PC-9 (cell line): ENCODE results near the gene AP4M1. TPM values are rescaled to one million over a fixed set of nuclear protein-coding genes. Genes with fewer than 3 reads are reported as not detected.

Experiments
- BruUV-seq: library from RNA; stranded (reverse); fragments of 400-500 nt; replicated peaks from 2 replicates; lab custom pipeline; 2021; lab: Mats Ljungman, UMichigan
- CTCF ChIA-PET: fragments of 300-600 bp; sonication (Branson Sonifier 250); formaldehyde crosslinking; loops from one replicate; lab custom pipeline; 2022; ENCODE audit warnings: antibody characterized with exemption; lab: Charles Lee
- POLR2A ChIA-PET: fragments of 300-600 bp; sonication (Branson Sonifier 250); formaldehyde crosslinking; loops from one replicate; lab custom pipeline; 2022; ENCODE audit warnings: antibody characterized with exemption; ENCODE audit not compliant: unreplicated experiment; lab: Charles Lee
- DNase-seq, 2 experiments: peaks; one replicate each; pipeline versions ENCODE4 v3.0.0 to v3.0.0-alpha.2; 2015 to 2022; ENCODE audit warnings: mixed read lengths in 1 of 2
- H2AFZ ChIP-seq: fragments of 200-600 bp; sonication (generic); 2 replicates; pipeline ENCODE4 v1.8.1; 2017; ENCODE audit warnings: antibody characterized with exemption
- H3F3A ChIP-seq: fragments of 200-600 bp; sonication (generic); 2 replicates; pipeline ENCODE4 v1.8.1; 2017; ENCODE audit warnings: antibody characterized with exemption, mild to moderate bottlenecking, low read depth; ENCODE audit not compliant: insufficient read depth
- H3K27ac ChIP-seq: fragments of 200-600 bp; sonication (generic); 2 replicates; pipeline ENCODE4 v1.6.1; 2016; ENCODE audit warnings: mixed run types
- H3K27me3 ChIP-seq: fragments of 200-600 bp; sonication (generic); 2 replicates; pipeline ENCODE4 v1.6.1; 2016; ENCODE audit warnings: low read depth, mixed run types; ENCODE audit not compliant: insufficient read depth
- H3K36me3 ChIP-seq: fragments of 200-600 bp; sonication (generic); 2 replicates; pipeline ENCODE4 v1.6.1; 2016; ENCODE audit warnings: low read depth, mixed run types
- H3K4me1 ChIP-seq: fragments of 200-600 bp; sonication (generic); replicated peaks from 2 replicates; pipeline ENCODE4 v1.6.1; 2016; ENCODE audit warnings: mixed run types; ENCODE audit not compliant: insufficient read depth
- H3K4me2 ChIP-seq: fragments of 200-600 bp; sonication (generic); 2 replicates; pipeline ENCODE4 v1.6.1; 2017; ENCODE audit warnings: mixed run types
- H3K4me3 ChIP-seq: fragments of 200-600 bp; sonication (generic); 2 replicates; pipeline ENCODE4 v1.6.1; 2016; ENCODE audit warnings: mixed run types
- H3K79me2 ChIP-seq: fragments of 200-600 bp; sonication (generic); 2 replicates; pipeline ENCODE4 v1.6.1; 2017; ENCODE audit warnings: low read depth, mixed run types
- H3K9me2 ChIP-seq: fragments of 200-600 bp; sonication (generic); 2 replicates; pipeline ENCODE4 v1.8.1; 2017; ENCODE audit warnings: mild to moderate bottlenecking; ENCODE audit not compliant: insufficient read depth
- H3K9me3 ChIP-seq: fragments of 200-600 bp; sonication (generic); 2 replicates; pipeline ENCODE4 v1.8.1; 2016; ENCODE audit warnings: low read depth; ENCODE audit not compliant: insufficient read depth
- H4K20me1 ChIP-seq: fragments of 200-600 bp; sonication (generic); 2 replicates; pipeline ENCODE4 v1.8.1; 2017; ENCODE audit not compliant: insufficient read depth
- CTCF ChIP-seq: fragments of 200-600 bp; sonication (generic); conservative IDR thresholded peaks from 2 replicates; pipeline ENCODE4 v1.6.1; 2017; ENCODE audit warnings: mixed run types, antibody characterized with exemption, mild to moderate bottlenecking, moderate library complexity
- EZH2 ChIP-seq: fragments of 200-600 bp; sonication (generic); IDR thresholded peaks from 2 replicates; pipeline ENCODE4 v1.8.0; 2017; ENCODE audit warnings: antibody characterized with exemption, low read depth
- intact Hi-C: fragments of 100-400 bp; cut with micrococcal nuclease; formaldehyde crosslinking; loops from one replicate; pipeline ENCODE4 v1.10.0; 2022; ENCODE audit not compliant: unreplicated experiment
- total RNA-seq: library from RNA; stranded (reverse); gene quantifications from 2 replicates; pipeline ENCODE4 v1.2.3, GENCODE V29; 2021

AP4M1 gene
- total RNA-seq, 1 experiment from 2014 or later = 18.1 TPM

GRCh38 chr7:100082978-100083377, 18.5 kb upstream of the AP4M1 start:
- POLR2A ChIA-PET = interaction anchor here (0.5 to 1.1 kb wide), 16 partner anchors 8 to 674 kb away, joined by 3 to 24 read pairs (median 8); partner anchors contain the start of genes AP4M1, BUD31, PDAP1 and ZCWPW1
- CTCF ChIA-PET = interaction anchor here (0.6 to 1.1 kb wide), 9 partner anchors 18 to 1242 kb away, joined by 3 to 12 read pairs (median 3); partner anchors contain the start of genes AP4M1 and MCM7
- Histone ChIP-seq H3K27me3 (no peaks in the 10 kb centered on the region), H3K36me3 (peaks cover 22% of the 10 kb centered on the region), H3K79me2 (peaks cover 36% of the 10 kb centered on the region), H3F3A (peaks cover 25% of the 10 kb centered on the region), H4K20me1 (peaks cover 8% of the 10 kb centered on the region; the same call in 1 of the 2 replicates), H3K9me3 (no peaks in the 10 kb centered on the region), H3K4me1 (peaks cover 26% of the 10 kb centered on the region), H3K4me3 (no peak overlapping the region; the same call in 1 of the 2 replicates), H2AFZ (no peak overlapping the region), H3K9me2 (no peaks in the 10 kb centered on the region), H3K4me2 (peak overlapping the region; percentile 78), H3K27ac (no peak overlapping the region)
- TF ChIP-seq CTCF = no peak
- TF ChIP-seq EZH2 = no peak
- intact Hi-C loops = loop anchor here (1.0 to 5.0 kb wide), 3 partner anchors 18 to 711 kb away; partner anchors contain the start of genes AP4M1, ARPC1B and MCM7
- no TSS peak for BruUV-seq
- no peak for DNase-seq

- H3F3A ChIP-seq = peaks cover 39% of the 10 kb centered on the region
- intact Hi-C loops = no loop called here
- no peak overlapping the region for H2AFZ ChIP-seq
- no peaks in the 10 kb centered on the region for H4K20me1 ChIP-seq
- no peak overlapping the region for H3K4me3 ChIP-seq
- H3K27me3 ChIP-seq = no peaks in the 10 kb centered on the region
- no peak overlapping the region for H3K27ac ChIP-seq
- ChIA-PET POLR2A (no interaction called here), CTCF (no interaction called here)
- H3K79me2 ChIP-seq = peaks cover 18% of the 10 kb centered on the region
- no peak for TF ChIP-seq EZH2
- no peak for DNase-seq
- no TSS peak for BruUV-seq
- H3K4me2 ChIP-seq = no peak overlapping the region
- H3K36me3 ChIP-seq = no peaks in the 10 kb centered on the region
- H3K4me1 ChIP-seq = peaks cover 34% of the 10 kb centered on the region
- no peaks in the 10 kb centered on the region for H3K9me3 ChIP-seq
- no peaks in the 10 kb centered on the region for H3K9me2 ChIP-seq
Measured at GRCh38 chr7:100085515-100085914, 15.9 kb upstream of the AP4M1 start.

GRCh38 chr7:100087055-100087750, 14.2 kb upstream of the AP4M1 start:
- Histone ChIP-seq H3K27ac (0 out of 2 replicates have a peak overlapping the region, but pooled peaks have one; percentile 25), H3K4me1 (peaks cover 32% of the 10 kb centered on the region), H3K9me2 (no peaks in the 10 kb centered on the region), H4K20me1 (no peaks in the 10 kb centered on the region), H2AFZ (0 out of 2 replicates have a peak overlapping the region, but pooled peaks have one; percentile 44), H3K4me3 (no peak overlapping the region), H3K27me3 (no peaks in the 10 kb centered on the region), H3K4me2 (peak overlapping the region; percentile 4; the same call in 1 of the 2 replicates), H3F3A (peaks cover 51% of the 10 kb centered on the region), H3K36me3 (no peaks in the 10 kb centered on the region), H3K9me3 (no peaks in the 10 kb centered on the region), H3K79me2 (peaks cover 7% of the 10 kb centered on the region; the same call in 1 of the 2 replicates)
- DNase-seq = peak in 1 of 2 experiments; percentile 79
- POLR2A ChIA-PET = interaction anchor here (0.6 kb wide), 1 partner anchor 324 kb away, joined by 6 read pairs; no protein-coding TSS in a partner anchor
- no TSS peak for BruUV-seq
- intact Hi-C loops = no loop called here
- TF ChIP-seq EZH2 = no peak
- TF ChIP-seq CTCF = no peak
- CTCF ChIA-PET = interaction anchor here (0.6 kb wide), 1 partner anchor 91 kb away, joined by 7 read pairs; no protein-coding TSS in a partner anchor
